HG02588 (cell line): Measurements from ENCODE around the gene DIPK1A.
"Not testable (repeated sequence)": the region's sequence is repeated elsewhere in the genome, so short reads cannot be mapped to it uniquely, and the experiment has no call there.

Experiments
- ATAC-seq: cut with Tn5 transposase; IDR thresholded peaks from one replicate; pipeline ENCODE4 v1.9.1; 2021; ENCODE audit warnings: mild to moderate bottlenecking, moderate library complexity; ENCODE audit not compliant: unreplicated experiment

Gene DIPK1A

DNA sequence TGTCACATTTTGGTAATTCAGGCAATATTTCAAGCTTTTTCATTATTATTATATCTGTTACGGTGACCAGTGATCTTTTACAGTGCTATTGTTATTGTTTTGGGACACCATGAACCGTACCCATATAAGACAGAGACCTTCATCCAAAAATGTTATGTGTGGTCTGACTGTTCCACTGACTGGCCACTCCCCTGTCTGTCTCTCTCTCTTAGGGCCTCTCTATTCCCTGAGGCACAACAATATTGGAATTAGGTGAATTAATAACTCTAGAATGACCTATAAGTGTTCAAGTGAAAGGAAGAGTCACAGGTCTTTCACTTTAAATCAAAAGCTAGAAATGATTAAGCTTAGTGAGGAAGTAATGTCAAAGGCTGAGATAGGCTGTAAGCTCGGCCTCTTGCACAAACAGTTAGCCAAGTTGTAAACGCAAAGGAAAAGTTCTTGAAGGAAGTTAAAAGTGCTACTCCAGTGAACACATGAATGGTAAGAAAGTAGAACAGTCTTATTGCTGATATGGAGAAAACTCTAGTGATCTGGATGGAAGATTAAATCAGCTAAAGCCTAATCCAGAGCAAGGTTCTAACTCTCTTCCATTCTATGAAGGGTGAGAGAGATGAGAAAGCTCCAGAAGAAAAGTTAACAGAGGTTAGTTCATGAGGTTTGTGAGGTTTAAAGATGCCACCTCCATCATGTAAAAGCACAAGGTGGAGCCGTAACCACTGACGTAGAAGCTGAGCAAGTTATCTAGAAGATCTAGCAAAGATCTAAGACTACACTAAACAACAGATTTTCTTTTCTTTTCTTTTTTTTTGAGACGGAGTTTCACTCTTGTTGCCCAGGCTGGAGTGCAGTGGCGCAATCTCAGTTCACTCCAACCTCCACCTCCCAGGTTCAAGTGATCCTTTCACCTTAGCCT, 19.7 kb upstream of the DIPK1A start:
- ATAC-seq, result peak; percentile 44

DNA sequence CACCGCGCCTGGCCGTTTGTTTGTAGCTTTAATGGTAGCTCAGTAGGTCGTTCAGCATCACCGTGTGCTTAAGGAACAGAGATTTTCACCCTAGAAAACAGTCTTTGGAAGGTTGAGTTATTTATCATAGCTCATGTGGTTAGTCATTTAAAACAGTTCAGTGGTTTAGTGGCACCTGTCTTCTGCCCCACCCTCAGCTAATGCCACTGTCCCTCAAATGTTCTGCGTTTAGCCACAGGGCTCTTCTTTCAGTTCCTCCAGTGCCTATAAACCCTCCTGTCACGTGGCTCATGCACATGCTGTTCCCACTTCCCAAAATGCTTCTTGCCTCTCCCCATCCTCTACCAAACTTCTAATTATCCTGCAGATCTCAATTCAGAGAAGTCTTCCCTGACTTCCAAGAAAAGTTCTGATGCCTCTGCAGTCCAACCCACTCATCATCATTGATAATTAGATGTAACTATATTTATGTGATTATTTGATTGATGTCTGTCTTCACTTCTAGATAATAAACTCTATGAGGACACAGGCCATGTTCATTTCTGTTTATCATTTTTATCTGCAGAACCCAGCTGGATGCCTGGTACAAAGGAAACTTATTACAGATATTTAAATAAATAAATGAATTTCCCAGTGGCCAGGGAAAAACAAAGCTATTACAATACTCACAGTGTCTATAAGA, 14.4 kb upstream of the DIPK1A start:
- ATAC-seq, result peak; percentile 75

DNA sequence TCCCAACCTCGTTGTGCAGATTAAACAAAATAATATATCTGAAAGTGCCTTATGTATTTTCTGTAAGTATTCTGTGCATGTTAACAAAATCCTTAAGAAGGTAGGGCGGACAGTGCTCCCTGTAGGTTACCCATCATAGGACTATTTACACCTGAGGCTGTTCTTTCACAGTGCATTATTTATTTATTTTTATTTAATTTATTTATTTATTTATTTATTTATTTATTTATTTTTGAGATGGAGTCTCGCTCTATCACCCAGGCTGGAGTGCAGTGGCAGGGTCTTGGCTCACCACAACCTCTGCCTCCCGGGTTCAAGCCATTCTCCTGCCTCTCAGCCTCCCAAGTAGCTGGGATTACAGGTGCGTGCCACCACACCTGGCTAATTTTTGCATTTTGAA, 12.8 kb upstream of the DIPK1A start:
- not testable (repeated sequence) for ATAC-seq

DNA sequence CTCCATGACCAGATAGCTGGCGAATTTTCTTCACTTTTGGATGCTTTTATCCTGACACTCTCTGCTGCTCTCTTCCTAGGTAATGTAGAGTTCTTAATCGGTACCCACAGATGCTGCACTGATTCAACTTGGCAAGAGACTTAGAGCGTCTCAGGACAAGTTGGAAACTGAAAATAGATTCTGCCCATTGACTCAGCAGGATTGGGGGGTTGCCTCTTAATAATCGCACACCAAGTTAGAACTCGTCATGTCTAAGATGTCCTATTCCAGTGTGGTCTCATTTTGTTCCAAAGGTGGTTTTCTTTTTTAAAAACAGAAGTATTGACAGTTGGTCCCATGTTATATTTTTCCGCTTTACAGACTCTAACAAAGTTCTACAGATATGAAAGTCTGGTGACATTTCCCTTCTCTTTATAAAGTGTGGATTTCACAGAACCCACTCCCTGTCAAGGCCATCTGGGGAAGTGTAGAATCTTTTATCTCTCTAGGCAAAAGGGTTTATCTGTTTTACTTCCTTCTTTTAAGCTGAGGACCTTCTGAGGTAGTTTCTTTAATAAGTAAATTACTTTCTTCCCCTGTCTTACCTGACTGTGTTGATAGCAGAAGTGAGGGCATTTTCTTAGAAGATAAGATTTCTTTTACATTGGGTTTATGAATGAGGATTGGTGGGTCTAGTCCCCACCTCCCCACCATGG, 12.1 kb upstream of the DIPK1A start:
- no peak for ATAC-seq

- ATAC-seq, result no peak
These were observed 11.3 kb upstream of the DIPK1A start for GRCh38 chr1:92972409-92973129.

GRCh38 chr1:92971932-92972331, 10.7 kb upstream of the DIPK1A start:
- ATAC-seq, result not testable (repeated sequence)

DNA sequence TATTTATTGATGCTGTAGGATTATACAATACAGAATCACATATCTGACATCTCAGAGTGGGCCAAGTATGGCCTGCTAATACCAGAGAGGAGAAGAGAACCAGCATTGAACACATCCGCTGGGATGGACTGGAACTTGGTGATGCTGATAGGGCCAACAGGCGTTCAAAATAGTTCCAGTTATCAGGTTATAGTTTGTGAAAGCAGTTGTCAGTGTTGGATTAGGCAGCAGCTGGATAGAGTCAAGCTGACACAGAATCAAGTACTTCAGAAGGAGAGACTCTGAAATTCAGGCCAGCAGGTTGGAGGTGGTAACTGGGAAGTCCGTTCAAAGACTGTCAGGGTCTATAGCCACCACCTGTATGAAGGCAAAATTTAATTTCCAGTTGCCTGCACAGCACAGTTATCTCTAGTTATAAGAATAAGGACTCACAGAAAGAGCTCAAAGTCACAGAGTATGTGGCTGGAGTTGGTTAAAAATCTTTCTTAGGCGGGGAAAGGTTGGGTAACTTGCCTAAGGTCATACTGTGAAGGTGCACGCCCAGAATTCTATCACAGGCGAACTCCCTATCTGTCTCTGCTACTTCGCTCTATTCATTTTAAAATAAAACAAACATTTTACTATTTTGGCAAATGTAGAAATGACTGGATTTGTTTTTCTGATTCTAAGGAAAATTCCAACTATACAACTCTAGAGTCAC, 9.9 kb upstream of the DIPK1A start:
- no peak for ATAC-seq

GRCh38 chr1:92969517-92969916, 8.3 kb upstream of the DIPK1A start:
- no peak for ATAC-seq

GRCh38 chr1:92968138-92969032, 7.1 kb upstream of the DIPK1A start:
- peak; percentile 62 for ATAC-seq

GRCh38 chr1:92964998-92965397, 3.7 kb upstream of the DIPK1A start:
- ATAC-seq, result no peak

DNA sequence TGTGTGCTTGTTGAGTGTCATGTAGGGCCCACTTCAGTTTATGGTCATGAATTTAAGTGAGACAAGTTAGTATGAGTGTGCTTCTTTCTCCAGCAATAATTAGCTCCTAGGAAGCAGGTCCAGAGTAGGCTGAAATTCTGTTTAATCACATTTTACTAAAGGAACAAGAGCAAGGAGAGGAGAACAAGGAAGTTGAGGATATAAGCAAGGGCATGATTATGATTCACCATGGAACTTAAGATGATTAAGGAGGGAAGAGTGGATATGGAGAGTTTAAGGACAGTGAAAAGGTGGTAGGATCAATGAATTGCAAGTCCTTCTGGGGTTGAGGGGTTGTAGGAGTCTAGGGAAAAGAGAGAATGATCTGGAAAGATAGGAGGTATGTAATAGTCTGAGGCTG, 3.1 kb upstream of the DIPK1A start:
- no peak for ATAC-seq

GRCh38 chr1:92961896-92962752, 862 bp upstream of the DIPK1A start:
- ATAC-seq, result peak; percentile 45

GRCh38 chr1:92960395-92961130, 699 bp downstream of the DIPK1A start:
- ATAC-seq, result peak; percentile 34

- ATAC-seq, result no peak
These were observed 2.9 kb downstream of the DIPK1A start for GRCh38 chr1:92958203-92958970.

GRCh38 chr1:92957030-92957734, 4.1 kb downstream of the DIPK1A start:
- ATAC-seq, result peak; percentile 33
